ENCODE measurements around the gene CCNH. TPM values are rescaled to one million over a fixed set of nuclear protein-coding genes. Genes with fewer than 3 reads are reported as not detected.

Gene CCNH
- total RNA-seq, 4 donors from 2014 or later: 110 to 218 (median 146) TPM

DNA sequence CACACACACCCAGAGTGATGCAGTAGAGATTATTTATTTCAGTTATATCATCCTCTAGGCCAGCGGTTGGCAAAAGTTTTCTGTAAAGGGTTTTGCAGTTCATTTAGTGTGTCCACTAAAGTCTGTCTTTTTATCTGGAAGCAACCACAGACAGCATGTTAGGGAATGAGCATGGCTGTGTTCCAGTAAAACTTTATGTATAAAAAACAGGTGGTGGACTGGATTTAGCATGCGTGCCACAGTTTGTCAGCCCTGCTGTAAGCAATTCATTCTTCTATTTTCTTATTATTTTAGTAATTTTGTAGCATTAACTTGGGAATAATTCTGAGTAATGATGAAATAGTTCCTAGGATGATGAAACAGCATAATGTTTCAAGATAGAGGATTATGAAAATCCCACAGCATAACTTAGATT is 51.7 kb downstream of the CCNH start:
- intact Hi-C loops (cut with DNase I): no loop called here
- no peaks in the 10 kb centered on the region for H3K4me1 ChIP-seq
- H3K27ac ChIP-seq: no peak overlapping the region
- H3K27me3 ChIP-seq: no peaks in the 10 kb centered on the region
- no peaks in the 10 kb centered on the region for H3K9me3 ChIP-seq
- TF ChIP-seq POLR2A (IDR thresholded peaks at IDR 0.05): no peak
- TF ChIP-seq, protein P1, sequence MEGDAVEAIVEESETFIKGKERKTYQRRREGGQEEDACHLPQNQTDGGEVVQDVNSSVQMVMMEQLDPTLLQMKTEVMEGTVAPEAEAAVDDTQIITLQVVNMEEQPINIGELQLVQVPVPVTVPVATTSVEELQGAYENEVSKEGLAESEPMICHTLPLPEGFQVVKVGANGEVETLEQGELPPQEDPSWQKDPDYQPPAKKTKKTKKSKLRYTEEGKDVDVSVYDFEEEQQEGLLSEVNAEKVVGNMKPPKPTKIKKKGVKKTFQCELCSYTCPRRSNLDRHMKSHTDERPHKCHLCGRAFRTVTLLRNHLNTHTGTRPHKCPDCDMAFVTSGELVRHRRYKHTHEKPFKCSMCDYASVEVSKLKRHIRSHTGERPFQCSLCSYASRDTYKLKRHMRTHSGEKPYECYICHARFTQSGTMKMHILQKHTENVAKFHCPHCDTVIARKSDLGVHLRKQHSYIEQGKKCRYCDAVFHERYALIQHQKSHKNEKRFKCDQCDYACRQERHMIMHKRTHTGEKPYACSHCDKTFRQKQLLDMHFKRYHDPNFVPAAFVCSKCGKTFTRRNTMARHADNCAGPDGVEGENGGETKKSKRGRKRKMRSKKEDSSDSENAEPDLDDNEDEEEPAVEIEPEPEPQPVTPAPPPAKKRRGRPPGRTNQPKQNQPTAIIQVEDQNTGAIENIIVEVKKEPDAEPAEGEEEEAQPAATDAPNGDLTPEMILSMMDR (IDR thresholded peaks at IDR 0.05): no peak
- H3K36me3 ChIP-seq: peaks cover 0 to 2% of the 10 kb centered on the region in 2 donors
- 87 to 93% methylated on average over 2 of the region's 2 CpGs for WGBS, 2 donors
- DNase-seq: no peak
- no peak overlapping the region for H3K4me3 ChIP-seq (replicated peaks in 1 of 3)

DNA sequence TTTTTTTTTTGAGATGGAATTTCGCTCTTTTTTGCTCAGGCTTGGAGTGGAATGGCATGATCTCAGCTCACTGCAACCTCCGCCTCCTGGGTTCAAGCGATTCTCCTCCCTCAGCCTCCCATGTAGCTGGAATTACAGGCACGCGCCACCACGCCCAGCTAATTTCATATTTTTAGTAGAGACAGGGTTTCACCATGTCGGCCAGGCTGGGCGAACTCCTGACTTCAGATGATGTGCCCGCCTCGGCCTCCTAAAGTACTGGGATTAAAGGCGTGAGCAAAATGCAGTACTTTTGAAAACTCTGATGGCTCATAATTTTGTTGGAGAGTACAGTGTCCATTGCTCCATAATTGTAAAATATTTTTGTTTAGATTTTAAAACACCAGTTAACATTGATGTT is 52.6 kb downstream of the CCNH start:
- no peak overlapping the region for H3K27ac ChIP-seq
- no peaks in the 10 kb centered on the region for H3K9me3 ChIP-seq
- 98% methylated on average over 11 of the region's 11 CpGs for WGBS, 2 donors
- no peaks in the 10 kb centered on the region for H3K27me3 ChIP-seq
- TF ChIP-seq, protein P1 (IDR thresholded peaks at IDR 0.05): no peak
- TF ChIP-seq POLR2A (IDR thresholded peaks at IDR 0.05): no peak
- H3K4me1 ChIP-seq: no peaks in the 10 kb centered on the region
- intact Hi-C loops (cut with DNase I): no loop called here
- H3K4me3 ChIP-seq (replicated peaks in 1 of 3): no peak overlapping the region
- peaks cover 1 to 5% of the 10 kb centered on the region in 2 donors for H3K36me3 ChIP-seq
- no peak for DNase-seq

DNA sequence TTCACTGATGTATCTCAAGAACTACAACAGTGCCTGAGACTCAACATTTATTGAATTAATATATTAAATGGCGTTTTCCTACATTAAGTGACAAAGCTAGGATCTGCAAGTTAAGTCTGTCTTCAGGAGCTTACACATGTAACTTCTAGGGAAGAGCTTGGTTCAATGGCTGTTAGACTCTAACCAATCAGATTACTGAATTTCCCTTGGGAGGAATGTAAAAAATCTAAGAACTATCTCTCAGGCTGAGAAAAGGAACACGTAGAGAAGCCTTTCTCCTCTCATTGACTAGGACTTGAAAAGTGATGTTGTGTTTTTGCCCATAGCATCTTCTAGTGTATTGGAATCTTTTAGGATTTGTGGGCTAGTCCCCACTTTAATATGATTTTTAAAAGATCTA is 53.6 kb downstream of the CCNH start:
- 94 to 98% methylated on average over 2 of the region's 2 CpGs for WGBS, 2 donors
- no peak for TF ChIP-seq POLR2A (IDR thresholded peaks at IDR 0.05)
- TF ChIP-seq, protein P1 (IDR thresholded peaks at IDR 0.05): no peak
- DNase-seq: no peak
- Histone ChIP-seq H3K27me3 (no peaks in the 10 kb centered on the region), H3K4me3 (replicated peaks in 1 of 3) (no peak overlapping the region), H3K27ac (no peak overlapping the region), H3K36me3 (peaks cover 4 to 6% of the 10 kb centered on the region in 2 donors), H3K4me1 (no peaks in the 10 kb centered on the region), H3K9me3 (no peaks in the 10 kb centered on the region)
- intact Hi-C loops (cut with DNase I): no loop called here

DNA sequence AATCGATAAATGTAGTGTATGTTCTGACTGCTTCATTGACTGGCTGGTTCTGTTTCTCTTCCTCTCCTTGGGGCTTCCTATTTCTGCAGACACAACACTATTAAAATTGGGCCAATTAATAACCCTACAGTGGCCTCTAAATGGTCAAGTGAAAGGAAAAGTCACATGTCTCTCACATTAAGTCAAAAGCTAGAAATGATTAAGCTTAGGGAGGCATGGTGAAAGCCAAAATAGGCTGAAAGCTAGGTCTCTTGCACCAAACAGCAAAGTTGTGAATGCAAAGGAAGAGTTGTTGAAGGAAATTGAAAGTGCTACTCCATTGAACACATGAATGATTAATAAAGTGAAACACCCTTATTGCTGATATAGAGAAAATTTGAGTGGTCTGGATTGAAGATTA is 58.2 kb downstream of the CCNH start:
- Histone ChIP-seq H3K36me3 (peaks cover 3 to 6% of the 10 kb centered on the region in 2 donors), H3K27ac (no peak overlapping the region), H3K9me3 (no peaks in the 10 kb centered on the region), H3K4me1 (no peaks in the 10 kb centered on the region), H3K27me3 (no peaks in the 10 kb centered on the region), H3K4me3 (replicated peaks in 1 of 3) (no peak overlapping the region)
- no peak for DNase-seq
- 100% methylated on average over 1 of the region's 1 CpG for WGBS, 2 donors
- intact Hi-C loops (cut with DNase I): no loop called here
- TF ChIP-seq POLR2A (IDR thresholded peaks at IDR 0.05): no peak
- TF ChIP-seq, protein P1 (IDR thresholded peaks at IDR 0.05): no peak

DNA sequence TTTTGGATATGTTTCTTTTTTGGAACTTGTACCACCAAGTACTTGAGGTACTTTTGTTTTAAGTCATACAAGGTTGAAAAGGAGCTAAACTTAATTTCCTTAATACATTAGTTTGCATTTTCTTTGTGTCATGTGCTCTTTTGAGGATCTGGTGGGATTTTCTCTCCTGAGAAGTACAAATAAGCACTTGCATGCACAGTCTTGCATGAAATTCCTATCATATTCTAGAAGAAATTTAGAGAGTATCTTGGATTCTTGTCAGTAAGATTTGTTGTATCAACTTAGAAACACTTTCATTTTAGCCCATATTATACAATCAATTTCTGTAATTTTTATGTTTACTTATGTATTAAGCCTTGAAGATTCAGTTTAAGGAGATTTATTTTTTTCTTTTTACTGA is 64.9 kb downstream of the CCNH start:
- Histone ChIP-seq H3K4me1 (peaks cover 7% of the 10 kb centered on the region in 2 donors), H3K9me3 (no peaks in the 10 kb centered on the region), H3K4me3 (replicated peaks in 1 of 3) (no peak overlapping the region), H3K27me3 (no peaks in the 10 kb centered on the region), H3K27ac (peak overlapping the region; percentile 50 to 76 (median 75)), H3K36me3 (no peaks in the 10 kb centered on the region)
- intact Hi-C loops (cut with DNase I): no loop called here
- no peak for DNase-seq
- TF ChIP-seq POLR2A (IDR thresholded peaks at IDR 0.05): no peak
- TF ChIP-seq, protein P1 (IDR thresholded peaks at IDR 0.05): no peak

Data from thyroid gland (tissue), 4 donors.